OCI-LY1 (cell line): Measurements from ENCODE around the gene ZNF264.

Experiments used
- H2AFZ ChIP-seq: fragments of 200-600 bp; sonication (generic), shearing (Covaris generic); 2 replicates; pipeline ENCODE4 v1.6.0; 2014; ENCODE audit warnings: antibody characterized with exemption, mild to moderate bottlenecking, low read length
- H3F3A ChIP-seq: fragments of 200-600 bp; sonication (generic), shearing (Covaris generic); 2 replicates; pipeline ENCODE4 v1.6.0; 2014; ENCODE audit warnings: mild to moderate bottlenecking, antibody characterized with exemption, low read length, moderate library complexity; ENCODE audit not compliant: insufficient read depth
- H3K27ac ChIP-seq: fragments of 200-600 bp; sonication (generic); 2 replicates; pipeline ENCODE4 v1.5.1; 2014; ENCODE audit warnings: low read length, mixed run types, mild to moderate bottlenecking, low read depth; ENCODE audit not compliant: poor library complexity, severe bottlenecking
- H3K27me3 ChIP-seq: fragments of 200-600 bp; sonication (generic); 2 replicates; pipeline ENCODE4 v1.6.0; 2014; ENCODE audit warnings: antibody characterized with exemption, mild to moderate bottlenecking, low read length, moderate library complexity; ENCODE audit not compliant: insufficient read depth
- H3K36me3 ChIP-seq: fragments of 200-600 bp; sonication (generic); 2 replicates; pipeline ENCODE4 v1.6.1; 2014; ENCODE audit warnings: mild to moderate bottlenecking, antibody characterized with exemption, low read length, moderate library complexity, mixed read lengths; ENCODE audit not compliant: insufficient read depth
- H3K4me1 ChIP-seq: fragments of 200-600 bp; sonication (generic); 2 replicates; pipeline ENCODE4 v1.5.1; 2014; ENCODE audit warnings: mild to moderate bottlenecking, low read length, moderate library complexity; ENCODE audit not compliant: insufficient read depth, severe bottlenecking
- H3K4me2 ChIP-seq: fragments of 200-600 bp; sonication (generic), shearing (Covaris generic); 2 replicates; pipeline ENCODE4 v1.6.1; 2014; ENCODE audit warnings: low read length
- H3K4me3 ChIP-seq: fragments of 200-600 bp; sonication (generic); 2 replicates; pipeline ENCODE4 v1.5.1; 2014; ENCODE audit warnings: low read length, low read depth, mild to moderate bottlenecking, mixed read lengths; ENCODE audit not compliant: poor library complexity, severe bottlenecking
- H3K79me2 ChIP-seq: fragments of 200-600 bp; shearing (Covaris generic); 2 replicates; pipeline ENCODE4 v1.6.1; 2016; ENCODE audit warnings: mixed run types, low read length, mixed read lengths; ENCODE audit not compliant: insufficient read depth
- H3K9ac ChIP-seq: fragments of 200-600 bp; sonication (generic), shearing (Covaris generic); 2 replicates; pipeline ENCODE4 v1.6.1; 2014; ENCODE audit warnings: mild to moderate bottlenecking, low read length, mixed read lengths
- H3K9me2 ChIP-seq: fragments of 200-600 bp; sonication (generic), shearing (Covaris generic); 2 replicates; pipeline ENCODE4 v1.6.1; 2014; ENCODE audit warnings: low read depth, mild to moderate bottlenecking, low read length, mixed read lengths
- H3K9me3 ChIP-seq: fragments of 200-600 bp; shearing (Covaris generic); 2 replicates; pipeline ENCODE4 v1.6.1; 2014; ENCODE audit warnings: low read length, mixed read lengths
- H4K20me1 ChIP-seq: fragments of 200-600 bp; sonication (generic), shearing (Covaris generic); 2 replicates; pipeline ENCODE4 v1.6.0; 2016; ENCODE audit warnings: mild to moderate bottlenecking, low read length; ENCODE audit not compliant: insufficient read depth
- CTCF ChIP-seq: fragments of 200-600 bp; sonication (generic), shearing (Covaris generic); IDR thresholded peaks from 2 replicates; pipeline ENCODE4 v1.5.1; 2017; ENCODE audit warnings: mild to moderate bottlenecking, antibody characterized with exemption, low read length, moderate library complexity, mixed read lengths
- EZH2 ChIP-seq: fragments of 200-600 bp; sonication (generic), shearing (Covaris generic); IDR thresholded peaks from 2 replicates; pipeline ENCODE4 v1.8.0; 2017; ENCODE audit warnings: borderline replicate concordance, mixed run types, mild to moderate bottlenecking, antibody characterized with exemption, low read length, moderate library complexity, mixed read lengths

The ZNF264 gene

GRCh38 chr19:57241176-57241575, 49.9 kb downstream of the ZNF264 start:
- Histone ChIP-seq H3K9ac (peak overlapping the region; percentile 96), H3K4me3 (peak overlapping the region; percentile 76), H3K36me3 (peaks cover 25% of the 10 kb centered on the region), H3K27me3 (no peaks in the 10 kb centered on the region), H3K79me2 (peaks cover 22% of the 10 kb centered on the region), H2AFZ (no peak overlapping the region), H3K27ac (peak overlapping the region; percentile 24), H3K9me3 (no peaks in the 10 kb centered on the region), H3F3A (no peaks in the 10 kb centered on the region), H4K20me1 (no peaks in the 10 kb centered on the region), H3K9me2 (no peaks in the 10 kb centered on the region), H3K4me1 (peaks cover 21% of the 10 kb centered on the region), H3K4me2 (peak overlapping the region; percentile 97)
- no peak for TF ChIP-seq EZH2
- no peak for TF ChIP-seq CTCF

DNA sequence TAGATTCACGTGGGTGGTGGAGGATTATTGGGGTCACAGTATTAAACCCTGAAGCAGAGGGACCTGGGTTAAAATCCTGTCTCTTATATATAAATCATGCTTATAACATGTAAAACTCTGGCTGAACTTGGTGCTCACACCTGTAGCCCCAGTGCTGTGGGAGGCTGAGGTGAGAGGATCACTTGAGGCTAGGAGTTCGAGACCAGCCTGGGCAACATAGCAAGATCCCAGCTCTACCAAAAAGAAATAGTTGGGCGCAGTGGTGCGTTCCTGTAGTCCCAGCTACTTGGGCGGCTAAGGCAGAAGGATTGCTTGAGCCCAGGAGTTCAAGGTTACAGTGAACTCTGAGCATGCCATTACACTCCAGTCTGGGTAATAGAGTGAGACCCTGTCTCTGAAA, 51.5 kb downstream of the ZNF264 start:
- H3K27ac ChIP-seq: no peak overlapping the region
- H3K4me3 ChIP-seq: no peak overlapping the region
- H3K36me3 ChIP-seq: peaks cover 35% of the 10 kb centered on the region
- no peak overlapping the region for H3K4me2 ChIP-seq
- H4K20me1 ChIP-seq: no peaks in the 10 kb centered on the region
- H3K9me2 ChIP-seq: no peaks in the 10 kb centered on the region
- H3K9me3 ChIP-seq: no peaks in the 10 kb centered on the region
- H2AFZ ChIP-seq: no peak overlapping the region
- H3K79me2 ChIP-seq: peaks cover 22% of the 10 kb centered on the region
- no peak for TF ChIP-seq CTCF
- TF ChIP-seq EZH2: no peak
- peaks cover 21% of the 10 kb centered on the region for H3K4me1 ChIP-seq
- H3F3A ChIP-seq: no peaks in the 10 kb centered on the region
- H3K9ac ChIP-seq: no peak overlapping the region
- no peaks in the 10 kb centered on the region for H3K27me3 ChIP-seq

DNA sequence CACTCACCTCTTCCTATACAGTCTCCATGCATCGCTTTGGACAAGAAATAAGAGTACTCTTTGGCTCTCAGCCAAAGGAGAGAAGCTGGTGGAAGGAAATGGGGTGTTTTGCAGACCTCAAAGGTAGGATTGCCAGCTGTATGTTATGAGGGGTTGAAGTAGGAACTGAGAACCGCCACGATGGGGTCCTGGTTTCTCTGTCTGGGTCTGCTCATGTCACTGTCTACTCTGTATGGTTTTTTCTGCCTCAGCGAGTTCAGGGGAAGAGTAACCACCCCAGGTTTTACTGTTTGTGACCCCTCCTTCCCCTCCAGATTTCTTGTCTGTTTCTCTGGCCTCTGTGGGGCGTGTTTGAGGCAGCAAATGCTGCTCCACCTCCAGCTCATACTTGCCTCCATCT, 53.2 kb downstream of the ZNF264 start:
- Histone ChIP-seq H3K9ac (no peak overlapping the region), H3K9me3 (no peaks in the 10 kb centered on the region), H3K27ac (no peak overlapping the region), H3F3A (no peaks in the 10 kb centered on the region), H3K27me3 (no peaks in the 10 kb centered on the region), H4K20me1 (no peaks in the 10 kb centered on the region), H3K4me1 (peaks cover 21% of the 10 kb centered on the region), H3K36me3 (peaks cover 51% of the 10 kb centered on the region), H3K4me2 (no peak overlapping the region), H2AFZ (no peak overlapping the region), H3K9me2 (no peaks in the 10 kb centered on the region), H3K79me2 (peaks cover 22% of the 10 kb centered on the region), H3K4me3 (no peak overlapping the region)
- TF ChIP-seq EZH2 (no peak), CTCF (no peak)
